Liver (tissue), 9 donors: ENCODE data around the gene CLIC3. TPM values are rescaled to one million over a fixed set of nuclear protein-coding genes. Genes with fewer than 3 reads are reported as not detected.

Experiments used
- DNase-seq: peaks from one replicate; pipeline ENCODE4 v3.0.0-alpha.2; 2017; ENCODE audit warnings: low spot score
- H3K27ac ChIP-seq, 2 donors: one replicate each; pipeline ENCODE4 v1.7.0; 2013; ENCODE audit warnings: inconsistent platforms in 2 of 2, low read length in 2 of 2, control low read depth in 1 of 2, low read depth in 1 of 2, mild to moderate bottlenecking in 1 of 2
- H3K27me3 ChIP-seq, 4 donors: one replicate each; pipeline versions ENCODE4 v1.6.1 to v1.7.0; 2013; ENCODE audit warnings: low read length in 3 of 4, inconsistent platforms in 1 of 4, mild to moderate bottlenecking in 1 of 4, moderate library complexity in 1 of 4; ENCODE audit not compliant: control insufficient read depth in 4 of 4, insufficient read depth in 4 of 4
- H3K36me3 ChIP-seq, 4 donors: one replicate each; pipeline versions ENCODE4 v1.6.1 to v1.7.0; 2013; ENCODE audit warnings: low read length in 3 of 4, mild to moderate bottlenecking in 3 of 4, low read depth in 1 of 4, moderate library complexity in 1 of 4; ENCODE audit not compliant: control insufficient read depth in 4 of 4, insufficient read depth in 3 of 4
- H3K4me1 ChIP-seq, 4 donors: one replicate each; pipeline versions ENCODE4 v1.6.1 to v1.7.0; 2013; ENCODE audit warnings: low read length in 3 of 4, mild to moderate bottlenecking in 3 of 4, moderate library complexity in 1 of 4; ENCODE audit not compliant: control insufficient read depth in 4 of 4, insufficient read depth in 4 of 4
- H3K4me3 ChIP-seq, 3 donors: one replicate each; pipeline versions ENCODE4 v1.6.1 to v1.7.0; 2013; ENCODE audit warnings: low read length in 3 of 3, control low read depth in 1 of 3, low read depth in 1 of 3, mild to moderate bottlenecking in 1 of 3
- H3K9ac ChIP-seq, 2 donors: one replicate each; pipeline ENCODE4 v1.7.0; 2013; ENCODE audit warnings: low read length in 2 of 2, mild to moderate bottlenecking in 2 of 2, moderate library complexity in 2 of 2, control low read depth in 1 of 2, low read depth in 1 of 2
- H3K9me3 ChIP-seq, 4 donors: one replicate each; pipeline versions ENCODE4 v1.6.1 to v1.7.0; 2013; ENCODE audit warnings: low read length in 3 of 4; ENCODE audit not compliant: control insufficient read depth in 4 of 4
- ATF3 ChIP-seq: IDR thresholded peaks from 2 replicates; pipeline ENCODE4 v1.6.1; 2016; ENCODE audit warnings: antibody characterized with exemption
- CTCF ChIP-seq: fragments of 150-350 bp; IDR thresholded peaks from 2 replicates; pipeline ENCODE4 v1.5.1; 2017; ENCODE audit warnings: improper control_type of control experiment, low read depth, low read length; ENCODE audit not compliant: missing input control
- EGR1 ChIP-seq, 2 donors: IDR thresholded peaks; 2 replicates each; pipeline ENCODE4 v1.6.1; 2016 to 2018; ENCODE audit warnings: antibody characterized with exemption in 2 of 2, low read depth in 2 of 2
- FOXA1 ChIP-seq: IDR thresholded peaks from 2 replicates; pipeline ENCODE4 v1.6.1; 2016; ENCODE audit warnings: antibody characterized with exemption
- FOXA2 ChIP-seq: IDR thresholded peaks from 2 replicates; pipeline ENCODE4 v1.6.1; 2016; ENCODE audit warnings: antibody characterized with exemption
- GABPA ChIP-seq, 2 donors: IDR thresholded peaks in 1 of 2; conservative IDR thresholded peaks in 1 of 2; 2 replicates each; pipeline ENCODE4 v1.6.1; 2016; ENCODE audit warnings: antibody characterized with exemption in 2 of 2, mild to moderate bottlenecking in 1 of 2, moderate library complexity in 1 of 2
- HNF4A ChIP-seq, 2 donors: conservative IDR thresholded peaks; 2 replicates each; pipeline ENCODE4 v1.6.1; 2016; ENCODE audit warnings: antibody characterized with exemption in 2 of 2, mild to moderate bottlenecking in 2 of 2
- HNF4G ChIP-seq: IDR thresholded peaks from 2 replicates; pipeline ENCODE4 v1.6.1; 2016; ENCODE audit warnings: antibody characterized with exemption
- JUND ChIP-seq, 2 donors: IDR thresholded peaks; 2 replicates each; pipeline ENCODE4 v1.6.1; 2016; ENCODE audit warnings: antibody characterized with exemption in 2 of 2
- MAX ChIP-seq: IDR thresholded peaks from 2 replicates; pipeline ENCODE4 v1.6.1; 2016; ENCODE audit warnings: antibody characterized with exemption
- NR2F2 ChIP-seq: IDR thresholded peaks from 2 replicates; pipeline ENCODE4 v1.6.1; 2016; ENCODE audit warnings: antibody characterized with exemption
- RAD21 ChIP-seq, 2 donors: IDR thresholded peaks; 2 replicates each; pipeline ENCODE4 v1.6.1; 2016; ENCODE audit warnings: antibody characterized with exemption in 2 of 2, mild to moderate bottlenecking in 2 of 2
- REST ChIP-seq: IDR thresholded peaks from 2 replicates; pipeline ENCODE4 v1.6.1; 2016; ENCODE audit warnings: antibody characterized with exemption, mild to moderate bottlenecking
- RXRA ChIP-seq, 2 donors: IDR thresholded peaks; 2 replicates each; pipeline ENCODE4 v1.6.1; 2017 to 2018; ENCODE audit warnings: antibody characterized with exemption in 2 of 2, mild to moderate bottlenecking in 1 of 2
- SP1 ChIP-seq: IDR thresholded peaks from 2 replicates; pipeline ENCODE4 v1.6.1; 2018; ENCODE audit warnings: antibody characterized with exemption, mild to moderate bottlenecking
- TAF1 ChIP-seq: conservative IDR thresholded peaks from 2 replicates; pipeline ENCODE4 v1.6.1; 2016; ENCODE audit warnings: antibody characterized with exemption, mild to moderate bottlenecking
- YY1 ChIP-seq: IDR thresholded peaks from 2 replicates; pipeline ENCODE4 v1.6.1; 2016; ENCODE audit warnings: antibody characterized with exemption, mild to moderate bottlenecking
- ZBTB33 ChIP-seq: IDR thresholded peaks from 2 replicates; pipeline ENCODE4 v1.6.1; 2016; ENCODE audit warnings: antibody characterized with exemption
- WGBS: extraction: QIAGEN DNeasy Blood & Tissue Kit; methylation state at CpG from one replicate; pipeline ENCODE4 v1.1.7; 2013; 5-methylcytosine and 5-hydroxymethylcytosine counted together
- polyA plus RNA-seq, 2 donors: library from polyadenylated mRNA; stranded (reverse) in 1 of 2; unstranded in 1 of 2; fragments of 200-250 nt in 1 of 2; fragments of >200 nt in 1 of 2; fragmentation: Nextera tagmentation in 1 of 2; extraction: Ambion mirVana in 1 of 2; gene quantifications; one replicate each; pipeline versions ENCODE4 v1.2.1 to v1.2.3, GENCODE V29; 2013 to 2015
- total RNA-seq, 2 donors: library from RNA; depleted of rRNA; stranded (reverse); fragments of >200 nt; gene quantifications; one replicate each; pipeline ENCODE4 v1.2.3, GENCODE V29; 2014
- donor health status: healthy.
- donor health status: healthy.
- donor health status: healthy.
- donor health status: healthy.
- donor health status: healthy.

The CLIC3 gene
- total and polyA plus RNA-seq, 4 donors: 0.33 to 0.83 (median 0.40) TPM

- no peaks in the 10 kb centered on the region for H3K36me3 ChIP-seq
- H3K27ac ChIP-seq: peak overlapping the region; percentile 22 to 44
- H3K4me1 ChIP-seq: peaks cover 30 to 56% (median 43%) of the 10 kb centered on the region in 4 donors
- no peaks in the 10 kb centered on the region for H3K9me3 ChIP-seq
- no peak overlapping the region for H3K9ac ChIP-seq
- no peaks in the 10 kb centered on the region for H3K27me3 ChIP-seq
- no peak for DNase-seq
- no peak overlapping the region for H3K4me3 ChIP-seq
- TF ChIP-seq HNF4G (no peak), RXRA (IDR thresholded peaks at IDR 0.05) (peak; percentile 54 to 73), HNF4A (conservative IDR thresholded peaks at IDR 0.05) (peak; percentile 21 to 36), TAF1 (no peak), ZBTB33 (no peak), NR2F2 (peak; percentile 97), GABPA (IDR thresholded peaks at IDR 0.05 in 1 of 2, conservative IDR thresholded peaks at IDR 0.05 in 1 of 2) (no peak), SP1 (peak; percentile 19), FOXA1 (no peak), EGR1 (IDR thresholded peaks at IDR 0.05; ENCODE audit: low read depth in 2 of 2) (no peak), JUND (IDR thresholded peaks at IDR 0.05) (no peak)
- WGBS: 42% methylated on average over 7 of the region's 7 CpGs
These were observed 26.8 kb upstream of the CLIC3 start for GRCh38 chr9:137023157-137023556.

GRCh38 chr9:137022662-137023008 lies 26.3 kb upstream of the CLIC3 start:
- Histone ChIP-seq H3K9ac (no peak overlapping the region), H3K36me3 (peaks cover 0 to 2% (median under 1%) of the 10 kb centered on the region in 4 donors), H3K27me3 (no peaks in the 10 kb centered on the region), H3K4me1 (peaks cover 30 to 54% (median 42%) of the 10 kb centered on the region in 4 donors), H3K9me3 (no peaks in the 10 kb centered on the region), H3K4me3 (no peak overlapping the region), H3K27ac (no peak overlapping the region)
- WGBS: 81% methylated on average over 23 of the region's 23 CpGs
- no peak for DNase-seq
- TF ChIP-seq RXRA (IDR thresholded peaks at IDR 0.05) (no peak), ZBTB33 (no peak), CTCF (no peak), EGR1 (IDR thresholded peaks at IDR 0.05; ENCODE audit: low read depth in 2 of 2) (no peak), MAX (no peak), FOXA2 (no peak), HNF4G (no peak), JUND (IDR thresholded peaks at IDR 0.05) (no peak), FOXA1 (no peak), NR2F2 (no peak), HNF4A (conservative IDR thresholded peaks at IDR 0.05) (no peak), ATF3 (no peak), TAF1 (no peak), YY1 (no peak), RAD21 (IDR thresholded peaks at IDR 0.05) (no peak), REST (no peak), GABPA (IDR thresholded peaks at IDR 0.05 in 1 of 2, conservative IDR thresholded peaks at IDR 0.05 in 1 of 2) (no peak), SP1 (no peak)
